NCI-H446 (cell line): ENCODE results near the gene RERE.

Experiments used
- DNase-seq, 2 experiments: peaks; one replicate each; lab custom pipeline; 2025; lab: John Stamatoyannopoulos, UW

RERE gene

GRCh38 chr1:8541961-8542521 lies 275.4 kb downstream of the RERE start:
- no peak for DNase-seq

DNA sequence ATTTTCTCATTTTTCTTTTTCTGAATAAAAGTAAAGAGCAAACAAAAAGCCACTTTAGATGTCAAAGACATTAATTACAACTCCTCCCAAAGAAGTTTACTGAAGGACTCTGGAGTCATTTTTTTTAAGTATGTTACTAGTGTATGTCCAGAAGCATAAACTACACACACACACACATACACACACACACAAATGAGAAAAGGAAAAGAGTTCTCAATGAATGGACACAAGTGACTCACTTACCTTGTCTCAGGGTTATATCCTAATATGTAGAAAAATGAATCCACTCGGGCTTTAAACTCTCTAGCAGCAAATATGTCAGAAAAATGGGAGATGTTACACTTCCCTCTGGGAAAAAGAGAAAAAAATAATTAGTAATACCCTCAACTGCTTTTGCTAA lies 276.5 kb downstream of the RERE start:
- DNase-seq = no peak

GRCh38 chr1:8540261-8540941 lies 277.0 kb downstream of the RERE start:
- DNase-seq = no peak

DNA sequence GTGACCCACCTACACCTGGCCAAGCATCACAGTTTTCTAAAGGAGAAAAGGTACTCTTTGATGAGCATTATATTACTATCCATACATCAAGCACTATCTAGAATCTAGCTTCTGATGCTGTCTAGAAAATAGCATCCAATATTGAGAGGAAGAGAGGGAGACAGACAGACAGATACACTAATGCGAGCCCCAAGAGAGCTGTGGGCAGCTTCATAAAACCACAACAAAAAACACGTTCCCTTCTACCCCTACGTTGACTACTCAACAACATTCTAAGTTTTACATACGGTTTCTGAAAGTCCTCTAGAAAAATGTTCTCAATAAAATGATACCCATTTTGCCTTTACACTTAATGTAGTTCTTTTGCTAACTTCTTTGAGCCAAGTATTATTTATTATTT lies 277.8 kb downstream of the RERE start:
- DNase-seq = no peak

DNA sequence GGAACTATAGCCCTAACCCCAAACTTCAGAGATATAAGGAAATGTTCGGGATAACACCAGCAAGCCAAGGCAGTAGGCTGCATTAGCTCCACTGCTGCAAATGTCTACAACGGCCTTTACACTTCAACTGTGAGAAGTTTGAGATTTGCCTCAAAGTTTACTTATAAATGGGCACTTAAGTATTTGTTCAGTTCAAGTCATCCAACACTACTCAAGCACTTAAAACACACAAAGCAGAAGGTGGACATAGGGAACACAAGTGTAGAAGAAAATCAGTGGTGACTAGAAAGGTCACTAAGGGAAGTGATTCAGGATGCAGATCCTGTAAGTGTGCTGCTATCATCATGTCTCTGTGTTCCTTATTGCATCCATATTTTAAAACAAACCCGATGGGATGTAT lies 278.9 kb downstream of the RERE start:
- DNase-seq = no peak

DNA sequence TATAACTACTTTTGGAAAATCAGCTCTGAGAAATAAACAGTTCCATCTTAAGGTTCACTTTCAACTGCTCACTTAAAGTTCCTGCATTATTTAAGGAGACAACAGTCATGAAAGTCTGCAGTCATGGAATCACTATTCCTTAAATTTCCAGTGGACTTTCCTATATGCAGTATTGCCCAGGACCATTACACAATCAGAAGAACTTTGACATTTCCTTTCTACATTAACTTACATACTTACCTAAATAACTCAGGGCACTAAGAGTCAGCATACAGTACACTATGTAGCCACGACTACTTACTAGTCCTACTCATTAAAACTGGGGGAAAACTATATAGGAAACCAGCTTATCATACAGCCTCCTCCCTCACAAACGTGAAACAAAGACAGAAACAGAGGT lies 279.4 kb downstream of the RERE start:
- no peak for DNase-seq

DNA sequence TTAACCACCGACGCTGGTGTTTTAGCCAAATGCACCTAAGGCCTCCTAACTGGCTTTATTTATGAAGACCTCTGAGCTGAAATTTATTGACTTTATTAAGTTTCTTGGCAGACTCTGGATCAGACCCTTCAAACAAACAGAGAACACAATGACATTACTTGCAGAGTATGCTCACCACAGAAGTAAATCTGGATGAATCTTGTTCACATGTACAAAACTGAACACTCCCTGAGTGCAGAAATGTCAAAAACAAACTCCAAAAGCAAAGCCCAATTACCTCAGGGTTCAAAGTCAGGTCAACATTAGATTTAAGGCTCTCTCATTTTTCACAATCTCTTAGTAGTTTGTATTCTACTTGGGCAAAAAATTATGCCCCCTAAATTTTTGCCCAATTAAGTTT lies 280.9 kb downstream of the RERE start:
- DNase-seq = no peak

DNA sequence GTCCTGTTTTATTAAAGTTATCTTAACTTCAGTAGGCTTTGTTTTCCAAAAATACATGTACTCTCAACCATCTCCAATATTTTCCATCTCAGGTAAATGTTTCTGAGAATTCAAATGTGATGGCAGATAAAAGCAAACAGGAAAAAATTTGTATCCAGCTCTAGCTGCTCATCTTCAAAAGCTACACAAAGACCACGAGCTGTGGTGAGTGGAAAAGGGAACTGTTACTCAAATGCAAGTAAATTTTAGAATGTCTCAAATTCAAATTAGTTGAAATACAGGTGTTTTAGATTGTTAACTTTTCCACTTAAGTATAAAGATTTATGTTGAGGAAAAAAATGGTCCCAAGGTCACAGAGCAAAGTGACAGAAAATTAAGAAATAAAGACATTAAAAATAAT lies 283.5 kb downstream of the RERE start:
- no peak for DNase-seq

DNA sequence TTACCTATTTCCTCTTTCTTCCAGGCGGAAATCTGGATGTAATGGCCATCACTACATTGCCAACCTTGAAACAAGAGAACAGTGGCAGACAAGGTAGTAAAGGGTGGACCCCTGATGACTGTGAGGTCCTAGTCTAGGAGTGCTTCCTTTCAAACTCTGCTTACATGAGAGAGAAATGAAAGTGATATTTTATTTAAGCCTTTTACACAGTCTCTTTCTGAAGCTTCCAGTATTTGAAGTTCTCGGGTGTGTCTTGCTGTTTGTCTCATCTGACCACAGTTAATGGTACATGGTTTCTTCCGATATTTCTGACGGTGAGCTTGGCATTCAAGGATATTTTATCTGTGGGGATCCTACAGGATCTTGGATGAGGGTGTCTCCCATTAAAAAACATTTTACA lies 284.3 kb downstream of the RERE start:
- DNase-seq = no peak

GRCh38 chr1:8529901-8530300 lies 287.5 kb downstream of the RERE start:
- no peak for DNase-seq

- DNase-seq = no peak
Measured at GRCh38 chr1:8527941-8528340, 289.5 kb downstream of the RERE start.

DNA sequence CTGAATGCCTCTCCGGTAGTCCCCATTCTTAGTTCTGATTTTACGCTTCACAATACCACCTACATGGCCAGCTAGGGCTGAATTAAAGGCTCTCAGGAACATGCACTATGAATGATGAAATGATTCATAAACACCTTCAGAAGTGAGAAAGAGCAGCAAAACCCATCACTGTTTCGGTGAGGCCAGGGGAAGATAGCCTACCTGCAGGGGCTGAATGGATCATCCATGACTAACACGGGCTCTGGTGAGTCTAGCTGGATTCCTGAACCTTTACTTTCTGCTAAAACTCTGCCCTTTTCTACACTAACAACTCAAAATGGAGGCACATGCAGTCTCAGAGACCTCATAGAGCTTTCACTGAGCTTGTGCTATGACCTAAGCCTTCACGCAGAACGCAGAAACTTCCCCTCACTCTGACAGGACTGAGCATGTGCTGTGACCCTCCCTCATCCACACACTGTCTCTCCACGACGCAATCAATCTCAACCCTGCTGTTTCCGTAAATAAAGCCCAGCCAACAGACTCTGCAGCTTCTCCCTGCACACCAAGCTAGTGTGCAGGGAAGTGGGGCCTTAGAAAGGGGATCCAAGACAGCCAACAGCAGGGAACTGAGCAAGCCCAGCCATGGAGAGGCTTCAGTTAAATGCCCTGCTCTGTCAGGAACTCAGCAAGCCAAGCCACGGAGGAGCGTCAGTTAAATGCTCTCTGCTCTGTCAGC lies 291.7 kb downstream of the RERE start:
- DNase-seq = peak; percentile 86 to 91

GRCh38 chr1:8525216-8525557 lies 292.3 kb downstream of the RERE start:
- no peak for DNase-seq

GRCh38 chr1:8524627-8525157 lies 292.7 kb downstream of the RERE start:
- no peak for DNase-seq

DNA sequence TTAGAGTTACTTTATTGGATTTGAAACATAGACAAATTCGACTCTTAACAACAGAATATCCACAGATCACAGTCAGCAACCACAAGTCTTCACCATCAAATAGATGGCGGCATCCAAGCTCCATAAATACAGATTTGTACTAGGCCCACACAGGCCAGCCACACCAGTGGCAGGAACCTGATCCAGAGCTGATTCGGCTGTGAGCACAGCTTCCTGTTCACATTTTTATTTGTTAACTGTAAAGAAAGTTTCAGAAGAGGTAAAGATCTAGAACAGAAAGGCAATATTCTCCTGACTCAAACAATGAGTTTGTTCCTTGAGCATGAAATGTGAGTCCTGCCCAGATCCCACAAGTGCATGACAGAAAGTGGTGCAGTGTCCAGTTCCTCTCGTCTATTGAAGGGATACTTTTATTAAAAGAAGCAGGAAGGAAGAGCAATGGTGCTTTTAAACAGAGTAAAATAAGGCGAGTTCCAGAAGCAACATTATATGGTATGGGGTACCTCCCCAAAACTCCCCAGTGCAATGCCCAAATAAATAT lies 293.7 kb downstream of the RERE start:
- DNase-seq = no peak

GRCh38 chr1:8520483-8520966 lies 296.9 kb downstream of the RERE start:
- no peak for DNase-seq

- no peak for DNase-seq
Measured at GRCh38 chr1:8519167-8519566, 298.3 kb downstream of the RERE start.

GRCh38 chr1:8518490-8518801 lies 299.0 kb downstream of the RERE start:
- no peak for DNase-seq

GRCh38 chr1:8517661-8518489 lies 299.6 kb downstream of the RERE start:
- no peak for DNase-seq

DNA sequence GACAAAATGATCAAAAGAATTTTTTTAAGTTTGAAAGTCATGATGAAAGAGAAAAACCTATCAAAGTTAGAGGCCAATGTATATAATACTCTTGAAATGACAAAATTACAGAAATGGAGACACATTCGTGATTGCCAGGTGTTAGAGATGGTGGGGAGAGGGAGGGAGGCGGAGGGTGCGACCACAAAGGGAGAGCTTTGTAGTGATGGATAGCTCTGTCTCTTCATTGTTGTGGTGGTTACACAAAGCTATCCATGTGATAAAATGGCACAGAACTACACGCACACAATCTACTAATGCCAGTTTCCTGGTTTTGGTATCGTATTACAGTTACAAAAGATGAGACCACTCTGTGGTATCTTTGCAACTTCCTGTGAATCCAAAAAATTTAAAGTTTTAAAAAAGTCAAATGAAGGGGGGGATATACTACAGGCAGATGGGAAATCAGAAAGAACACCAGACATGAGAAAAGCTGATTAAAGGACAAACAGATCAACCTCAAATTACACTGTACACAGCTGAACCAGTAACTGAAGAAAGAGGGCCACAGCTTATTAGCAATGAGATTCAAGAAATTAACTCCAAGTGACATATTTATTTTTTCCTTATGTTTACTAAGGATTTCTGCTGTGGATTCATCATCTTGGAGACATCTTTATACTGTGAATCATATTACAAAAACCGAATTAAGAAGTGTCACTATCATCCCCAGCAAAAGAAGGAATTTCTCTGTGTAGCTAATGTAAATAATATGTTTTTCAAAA lies 300.5 kb downstream of the RERE start:
- no peak for DNase-seq

- DNase-seq = no peak
Measured at GRCh38 chr1:8516278-8516777, 301.1 kb downstream of the RERE start.
